H9 (cell line): Measurements from ENCODE around the gene TSPAN4. TPM values are rescaled to one million over a fixed set of nuclear protein-coding genes. Genes with fewer than 3 reads are reported as not detected.

ENCODE experiments used
- DNase-seq: peaks from one replicate; pipeline ENCODE4 v3.0.0-alpha.2; 2017
- H2AFZ ChIP-seq: one replicate; pipeline ENCODE4 v1.6.1; 2013; ENCODE audit warnings: mild to moderate bottlenecking, low read length, control low read depth, moderate library complexity
- H2AK5ac ChIP-seq: 2 replicates; pipeline ENCODE4 v1.6.1; 2013; ENCODE audit warnings: low read length, control low read depth, mixed read lengths; ENCODE audit not compliant: insufficient read length
- H2BK120ac ChIP-seq: one replicate; pipeline ENCODE4 v1.6.1; 2013; ENCODE audit warnings: low read depth, mild to moderate bottlenecking, low read length, control low read depth, inconsistent platforms; ENCODE audit not compliant: poor library complexity, severe bottlenecking
- H2BK12ac ChIP-seq: 2 replicates; pipeline ENCODE4 v1.6.1; 2013; ENCODE audit warnings: low read length, control low read depth, mixed read lengths, low read depth; ENCODE audit not compliant: insufficient read length
- H2BK15ac ChIP-seq: 2 replicates; pipeline ENCODE4 v1.6.1; 2013; ENCODE audit warnings: low read depth, low read length, control low read depth
- H2BK20ac ChIP-seq: one replicate; pipeline ENCODE4 v1.6.1; 2013; ENCODE audit warnings: low read depth, mild to moderate bottlenecking, low read length, control low read depth, inconsistent platforms; ENCODE audit not compliant: poor library complexity, severe bottlenecking
- H2BK5ac ChIP-seq: 2 replicates; pipeline ENCODE4 v1.6.1; 2013; ENCODE audit warnings: low read length, control low read depth, mixed read lengths; ENCODE audit not compliant: insufficient read length
- H3K14ac ChIP-seq: 2 replicates; pipeline ENCODE4 v1.6.1; 2013; ENCODE audit warnings: low read length, control low read depth; ENCODE audit not compliant: insufficient read depth
- H3K18ac ChIP-seq: 2 replicates; pipeline ENCODE4 v1.6.1; 2013; ENCODE audit warnings: low read depth, mild to moderate bottlenecking, mixed read lengths, low read length, control low read depth; ENCODE audit not compliant: insufficient read length
- H3K23ac ChIP-seq: 2 replicates; pipeline ENCODE4 v1.6.1; 2013; ENCODE audit warnings: low read length, control low read depth, mixed read lengths, low read depth; ENCODE audit not compliant: insufficient read length
- H3K23me2 ChIP-seq: 2 replicates; pipeline ENCODE4 v1.6.1; 2013; ENCODE audit warnings: low read depth, mild to moderate bottlenecking, mixed read lengths, low read length, control low read depth; ENCODE audit not compliant: insufficient read length, poor library complexity, severe bottlenecking
- H3K27ac ChIP-seq: 2 replicates; pipeline ENCODE4 v1.5.1; 2013; ENCODE audit warnings: low read length, control low read depth, mixed read lengths, low read depth; ENCODE audit not compliant: insufficient read length
- H3K27me3 ChIP-seq: 2 replicates; pipeline ENCODE4 v1.6.1; 2013; ENCODE audit warnings: low read length, control low read depth, inconsistent platforms; ENCODE audit not compliant: insufficient read depth
- H3K4ac ChIP-seq: 2 replicates; pipeline ENCODE4 v1.6.1; 2013; ENCODE audit warnings: low read depth, mild to moderate bottlenecking, control low read depth, inconsistent platforms, low read length, moderate library complexity
- H3K4me1 ChIP-seq: 2 replicates; pipeline ENCODE4 v1.6.1; 2013; ENCODE audit warnings: low read length, control low read depth, inconsistent platforms; ENCODE audit not compliant: insufficient read depth
- H3K4me2 ChIP-seq: 2 replicates; pipeline ENCODE4 v1.6.1; 2013; ENCODE audit warnings: low read length, control low read depth, mixed read lengths; ENCODE audit not compliant: insufficient read length, insufficient read depth
- H3K56ac ChIP-seq: 2 replicates; pipeline ENCODE4 v1.6.1; 2013; ENCODE audit warnings: low read depth, mild to moderate bottlenecking, mixed read lengths, low read length, control low read depth; ENCODE audit not compliant: insufficient read length
- H3K79me1 ChIP-seq: 2 replicates; pipeline ENCODE4 v1.6.1; 2013; ENCODE audit warnings: low read depth, mild to moderate bottlenecking, moderate library complexity, low read length, control low read depth, inconsistent platforms; ENCODE audit not compliant: insufficient read depth, poor library complexity, severe bottlenecking
- H3K79me2 ChIP-seq: 2 replicates; pipeline ENCODE4 v1.6.1; 2013; ENCODE audit warnings: low read length, control low read depth, inconsistent platforms; ENCODE audit not compliant: insufficient read depth
- H3K9ac ChIP-seq: 2 replicates; pipeline ENCODE4 v1.6.1; 2013; ENCODE audit warnings: low read length, control low read depth, mixed read lengths; ENCODE audit not compliant: insufficient read length; ENCODE audit errors: extremely low read depth
- H3K9me3 ChIP-seq: one replicate; pipeline ENCODE4 v1.6.1; 2013; ENCODE audit warnings: low read depth, low read length, inconsistent platforms; ENCODE audit not compliant: control insufficient read depth
- H3T11ph ChIP-seq: one replicate; pipeline ENCODE4 v1.6.1; 2013; ENCODE audit warnings: mild to moderate bottlenecking, low read length, control low read depth, inconsistent platforms
- H4K20me1 ChIP-seq: one replicate; pipeline ENCODE4 v1.6.1; 2013; ENCODE audit not compliant: control insufficient read depth, insufficient read length, insufficient read depth
- H4K5ac ChIP-seq: 2 replicates; pipeline ENCODE4 v1.6.1; 2013; ENCODE audit warnings: low read depth, mild to moderate bottlenecking, mixed read lengths, low read length, control low read depth; ENCODE audit not compliant: insufficient read length
- H4K8ac ChIP-seq: replicated peaks from 2 replicates; pipeline ENCODE4 v1.6.1; 2013; ENCODE audit warnings: low read length, control low read depth, mixed read lengths, low read depth; ENCODE audit not compliant: insufficient read length
- H4K91ac ChIP-seq: 2 replicates; pipeline ENCODE4 v1.6.1; 2013; ENCODE audit warnings: low read depth, mild to moderate bottlenecking, moderate library complexity, mixed read lengths, low read length, control low read depth; ENCODE audit not compliant: insufficient read length
- H3K27ac Mint-ChIP-seq, 3 experiments: 2 replicates in 2 of 3; 3 replicates in 1 of 3; pipeline ENCODE4 v1.8.0; 2020 to 2021; ENCODE audit warnings: mixed read lengths in 3 of 3, mild to moderate bottlenecking in 1 of 3, moderate library complexity in 1 of 3
- H3K27me3 Mint-ChIP-seq: 2 replicates; pipeline ENCODE4 v1.8.0; 2021; ENCODE audit warnings: low read depth, mild to moderate bottlenecking, moderate library complexity, mixed read lengths
- H3K36me3 Mint-ChIP-seq, 3 experiments: 2 replicates in 2 of 3; 3 replicates in 1 of 3; pipeline ENCODE4 v1.8.0; 2020 to 2021; ENCODE audit warnings: low read depth in 3 of 3, mixed read lengths in 3 of 3; ENCODE audit not compliant: insufficient read depth in 1 of 3
- H3K4me1 Mint-ChIP-seq, 2 experiments: 2 replicates each; pipeline ENCODE4 v1.8.0; 2020; ENCODE audit warnings: mixed read lengths in 2 of 2
- H3K4me3 Mint-ChIP-seq, 2 experiments: 2 replicates in 1 of 2; 3 replicates in 1 of 2; pipeline ENCODE4 v1.8.0; 2020 to 2021; ENCODE audit warnings: mild to moderate bottlenecking in 2 of 2, mixed read lengths in 2 of 2, moderate library complexity in 1 of 2
- H3K9me3 Mint-ChIP-seq, 2 experiments: 2 replicates in 1 of 2; 3 replicates in 1 of 2; pipeline ENCODE4 v1.8.0; 2020; ENCODE audit warnings: mild to moderate bottlenecking in 2 of 2, mixed read lengths in 2 of 2, moderate library complexity in 1 of 2
- CTCF ChIP-seq: fragments of 200-600 bp; sonication (generic); conservative IDR thresholded peaks from 3 replicates; pipeline ENCODE4 v1.8.0; 2021; ENCODE audit warnings: antibody characterized with exemption, mild to moderate bottlenecking
- WGBS: extraction: QIAGEN DNeasy Blood & Tissue Kit; methylation state at CpG from one replicate; pipeline ENCODE4 v1.1.7; 2013; ENCODE audit warnings: missing lambda C conversion rate, low lambda C conversion rate, mixed read lengths; ENCODE audit not compliant: insufficient read length; ENCODE audit errors: extremely low coverage; 5-methylcytosine and 5-hydroxymethylcytosine counted together
- total RNA-seq: library from RNA; stranded (reverse); gene quantifications from 2 replicates; pipeline ENCODE4 v1.2.1, GENCODE V29; 2021

TSPAN4 gene
- total RNA-seq, 1 experiment from 2014 or later: 64.6 TPM

GRCh38 chr11:837990-838307, 4.7 kb upstream of the TSPAN4 start:
- H3K56ac ChIP-seq: no peak overlapping the region
- no peak overlapping the region for H3T11ph ChIP-seq
- H2BK120ac ChIP-seq: no peak overlapping the region
- H3K9ac ChIP-seq: no peak overlapping the region
- no peak overlapping the region for H2AFZ ChIP-seq
- no CpG with 5 or more reads among the region's 8 CpGs for WGBS
- no peak overlapping the region for H4K5ac ChIP-seq
- Mint-ChIP-seq H3K4me1 (peaks cover 16 to 27% of the 10 kb centered on the region in 2 experiments), H3K4me3 (no peak overlapping the region), H3K36me3 (peaks cover 10 to 52% (median 46%) of the 10 kb centered on the region in 3 experiments; a peak in 6 of 7 replicates), H3K27me3 (no peaks in the 10 kb centered on the region), H3K9me3 (no peaks in the 10 kb centered on the region), H3K27ac (no peak overlapping the region)
- no peak overlapping the region for H3K23ac ChIP-seq
- no peak overlapping the region for H2BK5ac ChIP-seq
- peaks cover 5% of the 10 kb centered on the region for H3K23me2 ChIP-seq
- H3K9me3 ChIP-seq: no peaks in the 10 kb centered on the region
- no peak overlapping the region for H3K27ac ChIP-seq
- H4K91ac ChIP-seq: no peak overlapping the region
- H4K20me1 ChIP-seq: no peaks in the 10 kb centered on the region
- DNase-seq: no peak
- no peak for TF ChIP-seq CTCF
- no peak overlapping the region for H2BK12ac ChIP-seq
- H3K79me1 ChIP-seq: peaks cover 2% of the 10 kb centered on the region
- no peak overlapping the region for H3K14ac ChIP-seq
- H2BK20ac ChIP-seq: no peak overlapping the region
- H3K18ac ChIP-seq: no peak overlapping the region
- H3K79me2 ChIP-seq: no peaks in the 10 kb centered on the region; the same call in 1 of the 2 replicates
- no peak overlapping the region for H2BK15ac ChIP-seq
- no peak overlapping the region for H4K8ac ChIP-seq
- H2AK5ac ChIP-seq: no peak overlapping the region
- no peak overlapping the region for H3K4ac ChIP-seq
- no peaks in the 10 kb centered on the region for H3K27me3 ChIP-seq
- no peak overlapping the region for H3K4me2 ChIP-seq
- no peaks in the 10 kb centered on the region for H3K4me1 ChIP-seq
